Choroid plexus epithelial cell (primary cell): ENCODE data around the gene FGF9.

Experiments used
- DNase-seq: peaks from one replicate; pipeline ENCODE4 v3.0.0-alpha.2; 2010; ENCODE audit warnings: low read depth
- H3K4me3 ChIP-seq: 2 replicates; pipeline ENCODE4 v1.5.1; 2011; ENCODE audit warnings: low read depth, mild to moderate bottlenecking, control low read depth, low read length, moderate library complexity
- TF ChIP-seq, protein P1 (sequence below): conservative IDR thresholded peaks from 2 replicates; pipeline ENCODE4 v1.5.1; 2011; ENCODE audit warnings: low read depth, mild to moderate bottlenecking, control low read depth, inconsistent platforms, low read length, moderate library complexity

The FGF9 gene

DNA sequence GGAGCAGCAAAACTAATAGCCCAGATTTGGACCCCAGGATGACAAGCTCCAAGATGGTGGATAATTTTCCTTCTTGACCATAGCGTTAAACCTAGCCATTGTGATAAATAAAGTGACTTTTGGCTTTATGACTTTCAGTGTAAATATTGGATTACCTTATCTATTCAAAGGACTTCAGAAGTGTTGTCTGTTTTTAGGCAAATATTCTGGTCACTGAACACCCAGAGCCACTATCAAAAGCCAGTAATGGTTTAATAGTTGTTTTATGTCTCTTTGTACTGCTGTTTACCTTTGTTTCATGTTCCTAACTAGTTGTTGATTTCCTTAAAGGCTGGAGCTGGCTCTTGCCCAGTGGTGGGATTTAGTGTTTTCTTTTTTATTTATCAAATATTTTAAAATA is 81.6 kb downstream of the FGF9 start:
- H3K4me3 ChIP-seq, result no peak overlapping the region
- no peak for DNase-seq
- TF ChIP-seq, protein P1, sequence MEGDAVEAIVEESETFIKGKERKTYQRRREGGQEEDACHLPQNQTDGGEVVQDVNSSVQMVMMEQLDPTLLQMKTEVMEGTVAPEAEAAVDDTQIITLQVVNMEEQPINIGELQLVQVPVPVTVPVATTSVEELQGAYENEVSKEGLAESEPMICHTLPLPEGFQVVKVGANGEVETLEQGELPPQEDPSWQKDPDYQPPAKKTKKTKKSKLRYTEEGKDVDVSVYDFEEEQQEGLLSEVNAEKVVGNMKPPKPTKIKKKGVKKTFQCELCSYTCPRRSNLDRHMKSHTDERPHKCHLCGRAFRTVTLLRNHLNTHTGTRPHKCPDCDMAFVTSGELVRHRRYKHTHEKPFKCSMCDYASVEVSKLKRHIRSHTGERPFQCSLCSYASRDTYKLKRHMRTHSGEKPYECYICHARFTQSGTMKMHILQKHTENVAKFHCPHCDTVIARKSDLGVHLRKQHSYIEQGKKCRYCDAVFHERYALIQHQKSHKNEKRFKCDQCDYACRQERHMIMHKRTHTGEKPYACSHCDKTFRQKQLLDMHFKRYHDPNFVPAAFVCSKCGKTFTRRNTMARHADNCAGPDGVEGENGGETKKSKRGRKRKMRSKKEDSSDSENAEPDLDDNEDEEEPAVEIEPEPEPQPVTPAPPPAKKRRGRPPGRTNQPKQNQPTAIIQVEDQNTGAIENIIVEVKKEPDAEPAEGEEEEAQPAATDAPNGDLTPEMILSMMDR, result no peak

DNA sequence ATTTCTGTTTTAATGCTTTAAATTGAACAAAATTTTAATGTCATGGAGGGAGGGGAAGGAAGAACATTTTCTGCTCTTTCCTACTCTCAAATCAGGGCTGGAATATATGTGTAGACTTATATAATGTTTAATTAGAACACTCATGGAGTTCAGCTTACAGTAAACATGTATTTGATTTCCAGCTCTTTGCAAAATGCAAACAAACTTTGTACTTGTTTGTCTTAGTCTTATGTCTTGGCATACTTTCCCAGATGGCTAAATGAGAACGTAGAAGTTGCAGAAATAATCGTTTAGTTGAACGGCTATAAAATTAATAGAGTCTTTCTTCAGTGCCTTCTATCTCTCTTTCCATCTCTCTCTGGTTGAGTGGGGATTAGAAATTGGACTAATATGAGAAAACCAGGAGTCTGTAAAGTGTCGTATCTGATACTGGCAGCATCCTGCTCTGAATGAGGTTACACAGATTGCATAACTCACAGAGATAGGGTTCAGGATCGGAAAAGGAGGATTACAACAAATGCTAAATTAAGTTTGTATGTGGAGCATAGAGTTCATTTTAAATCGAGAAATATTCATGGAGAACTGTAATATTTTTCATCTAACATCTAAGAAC is 82.3 kb downstream of the FGF9 start:
- no peak overlapping the region for H3K4me3 ChIP-seq
- no peak for DNase-seq
- TF ChIP-seq, protein P1, result no peak
